HCT116 (cell line): Measurements from ENCODE around the gene ZBTB7B. TPM values are rescaled to one million over a fixed set of nuclear protein-coding genes. Genes with fewer than 3 reads are reported as not detected.
A peak's percentile ranks its signal among the peaks of the same experiment; 100 is the strongest.

Experiments used
- ATAC-seq: fragments of 200-7000 bp; cut with Tn5 transposase; 2 replicates; pipeline ENCODE4 v1.9.1; 2020; ENCODE audit warnings: mild to moderate bottlenecking, moderate library complexity
- BruUV-seq: library from RNA; stranded (reverse); fragments of 400-500 nt; replicated peaks from 2 replicates; lab custom pipeline; 2021; lab: Mats Ljungman, UMichigan
- CTCF ChIA-PET: fragments of 300-600 bp; sonication (Branson Sonifier 250); formaldehyde crosslinking; loops from one replicate; lab custom pipeline; 2021; ENCODE audit warnings: antibody characterized with exemption; lab: Charles Lee
- POLR2A ChIA-PET: fragments of 300-600, 350-600 bp; sonication (Branson Sonifier 250); formaldehyde crosslinking; loops from one replicate; lab custom pipeline; 2021; ENCODE audit warnings: antibody characterized with exemption; lab: Charles Lee
- RAD21 ChIA-PET, 2 experiments: fragments of 300-600 bp; sonication (Branson Sonifier 250); formaldehyde crosslinking; loops; one replicate each; lab custom pipeline; 2023; ENCODE audit warnings: low total read pairs in 2 of 2; ENCODE audit not compliant: uncharacterized antibody in 2 of 2, unreplicated experiment in 2 of 2, low non-redundant PET in 1 of 2; lab: Charles Lee
- DNase-seq: peaks from one replicate; pipeline ENCODE4 v3.0.0-alpha.2; 2010; ENCODE audit warnings: low read depth, low spot score
- H2AFZ ChIP-seq: fragments of 200-600 bp; shearing (Covaris generic), sonication (generic); 2 replicates; pipeline ENCODE4 v1.6.1; 2017; ENCODE audit warnings: low read depth, mixed run types, mixed read lengths, antibody characterized with exemption, low read length; ENCODE audit not compliant: poor library complexity, severe bottlenecking
- H3K27ac ChIP-seq: 2 replicates; pipeline ENCODE4 v1.5.1; 2012; ENCODE audit warnings: low read depth, low read length
- H3K27me3 ChIP-seq: fragments of 200-600 bp; sonication (generic); 2 replicates; pipeline ENCODE4 v1.6.1; 2016; ENCODE audit warnings: mixed run types, low read length, mixed read lengths; ENCODE audit not compliant: insufficient read depth
- H3K36me3 ChIP-seq, 2 experiments: fragments of 200-500 bp in 1 of 2; fragments of 200-600 bp in 1 of 2; sonication (Bioruptor generic) in 1 of 2; sonication (generic) in 1 of 2; 2 replicates each; pipeline versions ENCODE4 v1.5.1 to v1.6.1; 2014 to 2016; ENCODE audit warnings: low read length in 2 of 2, inconsistent platforms in 1 of 2, mixed read lengths in 1 of 2, mixed run types in 1 of 2; ENCODE audit not compliant: insufficient read depth in 2 of 2, control insufficient read depth in 1 of 2
- H3K4me1 ChIP-seq, 2 experiments: fragments of 200-600 bp in 1 of 2; sonication (generic) in 1 of 2; 2 replicates each; pipeline versions ENCODE4 v1.5.1 to v1.6.1; 2012 to 2017; ENCODE audit warnings: low read length in 2 of 2, inconsistent platforms in 1 of 2, mild to moderate bottlenecking in 1 of 2, mixed read lengths in 1 of 2, mixed run types in 1 of 2, moderate library complexity in 1 of 2; ENCODE audit not compliant: insufficient read depth in 2 of 2, control insufficient read depth in 1 of 2
- H3K4me2 ChIP-seq: fragments of 200-600 bp; sonication (generic); 2 replicates; pipeline ENCODE4 v1.6.1; 2017; ENCODE audit warnings: mixed run types, low read length, mixed read lengths
- H3K4me3 ChIP-seq, 2 experiments: fragments of 200-600 bp in 1 of 2; sonication (generic) in 1 of 2; replicated peaks in 1 of 2; 2 replicates each; pipeline ENCODE4 v1.5.1; 2011 to 2016; ENCODE audit warnings: low read length in 2 of 2, control low read depth in 1 of 2, low read depth in 1 of 2, mild to moderate bottlenecking in 1 of 2, mixed read lengths in 1 of 2, mixed run types in 1 of 2
- H3K79me2 ChIP-seq: fragments of 200-600 bp; sonication (generic); 2 replicates; pipeline ENCODE4 v1.6.1; 2017; ENCODE audit warnings: mild to moderate bottlenecking, mixed run types, low read length, moderate library complexity, mixed read lengths; ENCODE audit not compliant: insufficient read depth
- H3K9ac ChIP-seq: fragments of 200-600 bp; sonication (generic); 2 replicates; pipeline ENCODE4 v1.6.1; 2016; ENCODE audit warnings: low read length, mixed read lengths
- H3K9me2 ChIP-seq: fragments of 200-600 bp; sonication (generic), shearing (Covaris generic); 2 replicates; pipeline ENCODE4 v1.6.1; 2017; ENCODE audit warnings: mixed run types, mild to moderate bottlenecking, moderate library complexity; ENCODE audit not compliant: insufficient read depth
- H3K9me3 ChIP-seq, 2 experiments: fragments of 200-500 bp in 1 of 2; fragments of 200-600 bp in 1 of 2; sonication (Bioruptor generic) in 1 of 2; sonication (generic) in 1 of 2; 2 replicates each; pipeline ENCODE4 v1.6.1; 2014 to 2017; ENCODE audit warnings: low read length in 2 of 2, mixed read lengths in 2 of 2, inconsistent platforms in 1 of 2, low read depth in 1 of 2, mild to moderate bottlenecking in 1 of 2, mixed run types in 1 of 2, moderate library complexity in 1 of 2; ENCODE audit not compliant: control insufficient read depth in 1 of 2, insufficient read depth in 1 of 2
- H4K20me1 ChIP-seq: fragments of 200-600 bp; sonication (generic), shearing (Covaris generic); 2 replicates; pipeline ENCODE4 v1.6.1; 2017; ENCODE audit warnings: mixed run types, mild to moderate bottlenecking, moderate library complexity; ENCODE audit not compliant: insufficient read depth
- EZH2 ChIP-seq: fragments of 200-600 bp; sonication (generic); IDR thresholded peaks from 2 replicates; pipeline ENCODE4 v1.6.1; 2017; ENCODE audit warnings: antibody characterized with exemption, mixed run types
- FOSL1 ChIP-seq: IDR thresholded peaks from 2 replicates; pipeline ENCODE4 v1.6.1; 2012; ENCODE audit warnings: low read depth
- POLR2AphosphoS5 ChIP-seq: IDR thresholded peaks from 2 replicates; pipeline ENCODE4 v1.6.1; 2011; ENCODE audit warnings: mild to moderate bottlenecking, low read depth, low read length, moderate library complexity
- intact Hi-C: fragments of 100-400 bp; cut with micrococcal nuclease; formaldehyde crosslinking; loops from 2 replicates; pipeline ENCODE4 v1.10.0; 2022
- total RNA-seq: library from RNA; stranded (reverse); gene quantifications from one replicate; pipeline ENCODE4 v1.2.1, GENCODE V29; 2021; ENCODE audit not compliant: unreplicated experiment
- TF ChIP-seq, protein P1 (sequence below): IDR thresholded peaks from 2 replicates; pipeline ENCODE4 v1.6.1; 2012

The ZBTB7B gene
- total RNA-seq, 1 experiment from 2014 or later = 57.0 TPM

DNA sequence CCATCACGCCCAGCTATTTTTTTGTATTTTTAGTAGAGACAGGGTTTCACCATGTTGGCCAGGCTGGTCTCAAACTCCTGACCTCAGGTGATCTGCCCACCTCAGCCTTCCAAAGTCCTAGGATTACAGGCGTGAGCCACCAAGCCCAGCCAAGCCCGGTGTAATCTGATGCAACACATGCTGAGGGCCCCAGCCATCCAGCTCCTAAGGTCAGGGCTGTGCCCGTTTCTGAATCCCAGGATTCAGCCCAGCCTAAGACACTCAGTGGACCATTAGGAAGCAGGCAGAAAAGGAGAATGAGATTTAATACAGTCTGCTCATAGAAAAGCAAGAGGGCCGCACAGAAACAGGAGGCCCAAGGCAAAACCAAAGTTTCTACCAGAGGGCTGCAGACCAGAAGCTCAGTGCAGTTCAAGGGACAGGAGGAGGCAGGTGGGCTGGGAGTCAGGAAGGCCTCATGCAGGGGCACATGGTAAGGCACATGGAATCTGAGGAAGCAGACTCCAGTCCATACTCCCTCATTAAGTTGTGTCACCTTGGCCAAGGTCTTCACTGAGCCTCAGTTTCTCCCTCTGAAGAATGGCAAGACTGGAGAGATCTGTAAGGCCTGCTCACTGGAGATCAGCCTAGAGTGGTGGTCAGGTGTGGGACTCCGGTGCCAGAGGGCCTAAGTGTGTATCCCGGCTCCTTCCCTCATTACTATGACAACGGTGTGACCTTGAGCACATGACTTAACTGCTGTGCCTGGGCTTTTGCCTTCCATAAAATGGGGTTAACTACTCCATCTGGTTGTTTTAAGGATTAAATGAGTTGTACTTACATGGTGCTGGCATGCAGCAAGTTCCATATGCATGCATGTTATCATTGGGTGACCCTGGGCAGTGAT lies 46.1 kb downstream of the ZBTB7B start:
- DNase-seq (no peak), ATAC-seq (no peak)
- Histone ChIP-seq H4K20me1 (no peaks in the 10 kb centered on the region), H3K4me2 (no peak overlapping the region), H3K4me1 (peaks cover 22 to 56% of the 10 kb centered on the region in 2 experiments), H2AFZ (no peak overlapping the region), H3K9me2 (no peaks in the 10 kb centered on the region), H3K36me3 (no peaks in the 10 kb centered on the region; a peak in 1 of 4 replicates), H3K79me2 (peaks cover 25% of the 10 kb centered on the region), H3K27me3 (no peaks in the 10 kb centered on the region), H3K9me3 (no peaks in the 10 kb centered on the region), H3K9ac (no peak overlapping the region), H3K4me3 (no peak overlapping the region), H3K27ac (no peak overlapping the region)
- ChIA-PET RAD21 (no interaction called here), CTCF (interaction anchor here (1.0 to 1.6 kb wide), 3 partner anchors 10 to 49 kb away, joined by 4 to 6 read pairs (median 4); no protein-coding TSS in a partner anchor), POLR2A (no interaction called here)
- TF ChIP-seq, protein P1, sequence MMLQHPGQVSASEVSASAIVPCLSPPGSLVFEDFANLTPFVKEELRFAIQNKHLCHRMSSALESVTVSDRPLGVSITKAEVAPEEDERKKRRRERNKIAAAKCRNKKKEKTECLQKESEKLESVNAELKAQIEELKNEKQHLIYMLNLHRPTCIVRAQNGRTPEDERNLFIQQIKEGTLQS = no peak
- TF ChIP-seq EZH2 = no peak
- BruUV-seq = no TSS peak
- intact Hi-C loops = no loop called here

DNA sequence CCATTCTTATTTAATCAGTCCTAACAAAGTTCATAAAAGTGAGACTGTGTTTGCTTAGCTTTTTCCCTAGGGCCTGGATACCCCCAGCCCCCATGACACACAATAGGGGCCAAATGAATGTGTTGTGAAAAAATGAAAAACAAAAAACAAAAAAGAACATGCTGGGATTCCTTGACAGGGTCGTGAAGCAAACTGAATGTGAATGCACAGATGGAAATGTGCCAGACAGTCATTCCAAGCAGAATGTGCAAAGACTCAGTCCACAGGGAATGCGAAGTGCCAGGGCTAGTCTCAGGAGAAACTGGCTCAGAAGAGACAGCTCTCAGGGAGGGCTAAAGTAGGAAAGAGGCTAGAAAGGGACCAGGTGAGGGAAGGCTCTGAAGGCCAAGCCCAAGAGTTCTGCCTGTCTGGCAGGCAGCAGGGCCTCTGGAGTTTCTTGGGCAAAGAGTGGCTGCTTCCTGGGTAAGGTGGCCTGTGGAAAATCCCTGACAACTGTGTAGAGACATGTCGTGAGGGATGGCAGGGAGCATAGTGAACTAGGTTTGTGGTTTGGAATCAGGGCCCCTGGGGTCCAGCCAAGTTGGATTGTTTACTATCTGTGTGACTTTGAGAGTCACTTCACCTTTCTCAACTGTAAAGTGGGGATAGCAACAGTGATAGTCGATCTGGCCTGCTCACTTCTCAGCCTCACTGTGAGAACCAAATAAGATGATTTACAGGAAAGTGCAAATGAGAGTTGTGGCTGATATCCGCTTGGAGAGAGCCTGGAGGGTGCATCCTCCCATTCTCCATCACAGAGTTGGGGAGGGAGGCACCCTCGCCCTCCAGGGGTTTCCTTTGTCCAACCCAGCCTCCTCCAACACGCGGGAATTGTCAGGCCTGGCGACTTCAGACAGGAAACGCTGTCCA lies 47.3 kb downstream of the ZBTB7B start:
- TF ChIP-seq FOSL1 = no peak
- TF ChIP-seq POLR2AphosphoS5 = 0 out of 2 replicates have a peak, but pooled peaks have one; percentile 32
- H4K20me1 ChIP-seq = no peaks in the 10 kb centered on the region
- peak overlapping the region; percentile 93 for H3K27ac ChIP-seq
- intact Hi-C loops = loop anchor here (5.0 kb wide), 1 partner anchor 48 kb away; the partner anchor contains the start of gene ZBTB7B
- TSS peak; percentile 79 for BruUV-seq
- peaks cover 33% of the 10 kb centered on the region for H3K79me2 ChIP-seq
- no peaks in the 10 kb centered on the region for H3K9me3 ChIP-seq
- H2AFZ ChIP-seq = no peak overlapping the region
- DNase-seq (no peak), ATAC-seq (no peak)
- H3K27me3 ChIP-seq = no peaks in the 10 kb centered on the region
- RAD21 ChIA-PET = no interaction called here
- peak overlapping the region; percentile 90 to 94 for H3K4me3 ChIP-seq
- POLR2A ChIA-PET = interaction anchor here (1.1 to 1.2 kb wide), 2 partner anchors 118 to 123 kb away, joined by 3 read pairs; partner anchors contain the start of gene KRTCAP2
- CTCF ChIA-PET = interaction anchor here (1.2 to 1.6 kb wide), 6 partner anchors 12 to 145 kb away, joined by 3 to 14 read pairs (median 5); partner anchors contain the start of gene SHC1
- peak overlapping the region; percentile 90 for H3K9ac ChIP-seq
- H3K4me2 ChIP-seq = peak overlapping the region; percentile 100
- no peaks in the 10 kb centered on the region for H3K9me2 ChIP-seq
- H3K36me3 ChIP-seq = peaks cover 6 to 10% of the 10 kb centered on the region in 2 experiments; a peak in 3 of 4 replicates
- peaks cover 19 to 49% of the 10 kb centered on the region in 2 experiments for H3K4me1 ChIP-seq
